LNCaP clone FGC (cell line): ENCODE data around the gene ADGRB2.

Source experiments
- DNase-seq: peaks from one replicate; pipeline ENCODE4 v3.0.0-alpha.2; 2011; ENCODE audit warnings: low read depth
- H3K4me3 ChIP-seq: 2 replicates; pipeline ENCODE4 v1.5.1; 2011; ENCODE audit warnings: mild to moderate bottlenecking, low read depth, low read length, control low read depth
- TF ChIP-seq, protein P1 (sequence below): IDR thresholded peaks from 2 replicates; pipeline ENCODE4 v1.5.1; 2012; ENCODE audit warnings: mild to moderate bottlenecking; ENCODE audit not compliant: control insufficient read depth, insufficient read depth; ENCODE audit errors: extremely low read depth

Gene ADGRB2

DNA sequence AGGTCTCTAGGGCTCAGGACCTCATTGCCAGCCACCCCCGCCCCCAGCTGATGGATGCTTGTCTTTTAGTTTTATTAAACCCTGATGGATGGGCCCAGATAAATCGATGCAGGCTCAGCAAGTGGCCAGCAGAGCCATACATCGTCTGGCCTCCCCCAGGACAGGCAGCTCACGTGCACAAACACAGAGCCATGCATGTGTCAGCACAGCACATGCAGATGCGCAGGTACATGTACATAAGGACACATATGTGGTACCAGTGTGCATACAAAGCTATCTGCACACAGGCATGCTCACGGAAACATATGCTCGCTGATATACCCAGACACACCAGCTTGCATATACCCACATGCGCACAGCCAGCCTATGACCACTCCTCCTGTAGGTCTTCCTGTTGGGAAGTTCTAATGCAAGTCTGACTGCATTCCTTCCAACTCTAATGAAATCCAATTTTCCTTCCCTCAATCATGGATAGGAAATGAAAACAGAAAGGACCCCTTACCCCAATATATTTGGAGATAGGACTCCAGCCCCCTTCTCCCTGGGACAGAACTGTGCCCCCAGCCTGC is 61.2 kb downstream of the ADGRB2 start:
- no peak for DNase-seq
- TF ChIP-seq, protein P1, sequence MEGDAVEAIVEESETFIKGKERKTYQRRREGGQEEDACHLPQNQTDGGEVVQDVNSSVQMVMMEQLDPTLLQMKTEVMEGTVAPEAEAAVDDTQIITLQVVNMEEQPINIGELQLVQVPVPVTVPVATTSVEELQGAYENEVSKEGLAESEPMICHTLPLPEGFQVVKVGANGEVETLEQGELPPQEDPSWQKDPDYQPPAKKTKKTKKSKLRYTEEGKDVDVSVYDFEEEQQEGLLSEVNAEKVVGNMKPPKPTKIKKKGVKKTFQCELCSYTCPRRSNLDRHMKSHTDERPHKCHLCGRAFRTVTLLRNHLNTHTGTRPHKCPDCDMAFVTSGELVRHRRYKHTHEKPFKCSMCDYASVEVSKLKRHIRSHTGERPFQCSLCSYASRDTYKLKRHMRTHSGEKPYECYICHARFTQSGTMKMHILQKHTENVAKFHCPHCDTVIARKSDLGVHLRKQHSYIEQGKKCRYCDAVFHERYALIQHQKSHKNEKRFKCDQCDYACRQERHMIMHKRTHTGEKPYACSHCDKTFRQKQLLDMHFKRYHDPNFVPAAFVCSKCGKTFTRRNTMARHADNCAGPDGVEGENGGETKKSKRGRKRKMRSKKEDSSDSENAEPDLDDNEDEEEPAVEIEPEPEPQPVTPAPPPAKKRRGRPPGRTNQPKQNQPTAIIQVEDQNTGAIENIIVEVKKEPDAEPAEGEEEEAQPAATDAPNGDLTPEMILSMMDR: no peak
- H3K4me3 ChIP-seq: no peak overlapping the region

DNA sequence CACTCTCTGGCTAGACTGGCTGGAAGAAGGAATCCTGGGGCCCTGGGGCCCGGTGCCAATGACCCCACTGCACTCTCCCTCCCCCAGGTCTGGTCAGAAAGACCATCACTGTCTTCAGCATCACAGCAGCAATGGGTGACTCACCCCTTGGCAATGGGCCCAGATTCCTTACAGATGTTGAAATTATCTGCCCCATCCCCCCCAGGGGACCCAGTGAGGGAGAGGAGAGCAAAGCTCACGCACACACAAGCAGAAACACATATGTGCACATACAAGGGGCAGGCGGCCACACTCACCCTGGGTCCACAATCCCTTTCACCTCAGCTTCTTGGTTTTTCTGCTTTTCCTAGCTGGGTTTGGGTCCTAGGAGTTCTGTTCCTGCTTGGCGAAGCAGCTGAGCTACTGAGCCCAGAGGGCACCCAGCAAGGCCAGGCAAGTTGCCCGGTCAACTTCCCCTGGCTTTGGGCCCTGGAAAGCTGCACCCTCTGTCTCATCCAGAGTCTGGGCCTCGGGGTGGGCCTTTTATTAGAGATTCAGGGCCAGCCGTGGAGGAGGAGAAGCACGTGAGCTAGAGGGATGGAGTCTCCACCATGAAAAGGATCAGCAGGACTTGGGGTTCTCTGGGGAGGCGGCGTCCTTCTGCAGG is 62.9 kb downstream of the ADGRB2 start:
- TF ChIP-seq, protein P1: no peak
- H3K4me3 ChIP-seq: no peak overlapping the region
- peak; percentile 18 for DNase-seq

DNA sequence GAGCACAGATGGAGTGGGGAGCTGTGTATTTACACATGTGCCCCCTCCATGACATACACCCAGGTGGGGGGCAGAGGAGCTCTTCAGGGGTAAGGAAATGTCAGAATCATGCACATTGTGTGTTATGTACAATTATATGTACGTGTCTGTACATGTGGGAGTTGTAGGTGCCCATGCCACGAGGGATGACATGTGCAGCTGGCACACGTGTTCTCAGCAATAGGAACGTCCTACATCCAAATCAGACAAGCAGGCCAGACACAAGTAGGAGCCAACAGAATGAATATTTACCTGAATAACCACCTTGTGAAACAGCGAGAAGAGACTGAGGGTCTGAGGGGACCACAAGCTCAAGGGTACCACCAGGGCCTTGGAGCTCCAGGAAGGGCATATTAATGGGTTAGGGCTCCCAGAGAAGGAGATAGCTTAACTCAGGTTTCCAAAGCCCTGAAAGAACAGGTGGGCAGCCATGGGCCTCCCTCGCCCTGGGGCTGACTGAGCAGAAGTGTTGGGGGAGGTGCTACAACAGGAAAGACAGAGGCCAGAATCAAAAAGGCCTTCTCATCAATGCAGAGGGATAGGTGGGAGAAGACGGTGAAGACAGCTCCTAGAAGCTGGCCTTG is 63.6 kb downstream of the ADGRB2 start:
- no peak for DNase-seq
- TF ChIP-seq, protein P1: no peak
- H3K4me3 ChIP-seq: no peak overlapping the region

DNA sequence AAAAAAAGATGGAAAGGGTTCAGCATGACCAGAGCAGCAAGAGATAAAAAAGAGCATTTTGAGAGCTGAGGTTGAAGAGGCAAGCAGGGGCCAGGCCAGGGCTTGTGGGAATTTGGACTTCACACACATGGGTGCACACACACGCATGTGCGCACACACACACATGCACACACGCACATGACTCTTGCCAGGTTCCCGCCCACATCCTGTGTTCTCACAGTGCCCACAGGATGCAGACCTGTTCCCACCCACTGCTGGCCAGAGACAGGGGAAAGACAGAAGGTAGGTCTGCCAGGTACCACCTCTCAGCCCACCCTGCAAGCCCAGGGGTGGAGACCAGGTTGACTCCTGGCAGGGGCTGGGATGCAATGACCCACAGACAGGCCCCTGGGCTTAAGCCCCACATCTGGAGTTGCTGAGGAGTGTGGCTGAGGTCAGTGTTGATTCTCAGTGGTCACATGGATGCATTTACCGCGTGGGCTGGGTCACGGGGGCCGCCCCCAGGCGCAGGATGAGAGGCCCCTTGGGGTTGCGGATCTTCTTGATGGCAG is 64.7 kb downstream of the ADGRB2 start:
- TF ChIP-seq, protein P1: no peak
- no peak overlapping the region for H3K4me3 ChIP-seq
- no peak for DNase-seq

DNA sequence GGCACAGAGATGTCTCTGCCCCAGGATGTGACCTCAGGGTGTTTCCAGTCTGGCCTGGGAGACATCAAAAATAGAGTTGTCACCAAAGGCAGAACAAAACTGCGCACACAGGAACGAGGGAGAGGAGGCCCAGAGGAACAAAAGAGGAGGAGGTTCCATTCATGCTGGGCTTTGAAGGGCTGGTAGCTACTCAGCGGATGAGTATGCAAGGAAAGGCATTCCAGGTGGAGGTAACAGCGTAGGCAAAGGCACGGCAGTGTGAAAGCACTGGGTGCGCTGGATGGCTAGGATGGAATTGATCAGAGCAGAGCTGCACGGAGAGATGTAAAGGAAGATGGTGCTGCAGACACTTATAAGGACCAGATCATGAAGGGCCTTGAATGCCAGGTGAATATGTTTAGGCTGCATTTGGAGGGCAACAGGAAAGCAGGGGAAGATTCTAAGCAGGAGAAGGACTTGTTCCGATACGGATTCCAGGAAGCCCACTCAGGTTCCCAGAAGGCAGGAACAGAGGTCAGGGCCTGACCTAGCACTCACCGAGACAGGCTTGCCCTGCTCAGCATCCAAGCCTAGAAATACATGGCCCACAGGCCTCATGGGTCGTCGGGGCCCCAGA is 66.7 kb downstream of the ADGRB2 start:
- no peak overlapping the region for H3K4me3 ChIP-seq
- TF ChIP-seq, protein P1: no peak
- no peak for DNase-seq

DNA sequence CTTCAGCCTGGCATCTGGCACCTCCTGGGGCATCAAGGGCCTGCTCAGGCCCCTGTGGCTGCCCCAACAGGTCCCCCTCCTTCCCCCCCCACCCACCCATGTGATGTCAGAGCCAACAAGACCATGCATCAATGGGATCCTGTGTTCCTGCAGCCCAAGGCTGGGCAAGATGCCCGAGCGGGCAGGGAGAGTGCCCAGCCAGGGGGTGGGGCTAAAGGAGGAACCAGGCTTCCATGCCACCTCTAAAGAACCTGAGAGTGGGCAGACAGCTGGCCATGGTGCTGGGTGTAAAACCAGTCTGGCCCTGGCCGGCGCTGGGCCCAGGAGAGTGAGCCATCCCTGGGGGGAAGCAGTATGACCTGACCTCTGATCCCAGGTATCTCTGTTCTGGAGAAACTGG is 67.9 kb downstream of the ADGRB2 start:
- H3K4me3 ChIP-seq: no peak overlapping the region
- TF ChIP-seq, protein P1: no peak
- DNase-seq: peak; percentile 23
